Measurements from ENCODE around the gene CNPY1.

Gene CNPY1

GRCh38 chr7:155512246-155512887 is 34.0 kb downstream of the CNPY1 start:
- TF ChIP-seq CTCF (conservative IDR thresholded peaks at IDR 0.05; ENCODE audit: low read length), result no peak
- DNase-seq (ENCODE audit: low read depth), result no peak
- no peak overlapping the region for H3K4me3 ChIP-seq (ENCODE audit: low read length)

GRCh38 chr7:155511702-155511996 is 34.7 kb downstream of the CNPY1 start:
- TF ChIP-seq CTCF (conservative IDR thresholded peaks at IDR 0.05; ENCODE audit: low read length), result no peak
- H3K4me3 ChIP-seq (ENCODE audit: low read length), result no peak overlapping the region
- DNase-seq (ENCODE audit: low read depth), result no peak

DNA sequence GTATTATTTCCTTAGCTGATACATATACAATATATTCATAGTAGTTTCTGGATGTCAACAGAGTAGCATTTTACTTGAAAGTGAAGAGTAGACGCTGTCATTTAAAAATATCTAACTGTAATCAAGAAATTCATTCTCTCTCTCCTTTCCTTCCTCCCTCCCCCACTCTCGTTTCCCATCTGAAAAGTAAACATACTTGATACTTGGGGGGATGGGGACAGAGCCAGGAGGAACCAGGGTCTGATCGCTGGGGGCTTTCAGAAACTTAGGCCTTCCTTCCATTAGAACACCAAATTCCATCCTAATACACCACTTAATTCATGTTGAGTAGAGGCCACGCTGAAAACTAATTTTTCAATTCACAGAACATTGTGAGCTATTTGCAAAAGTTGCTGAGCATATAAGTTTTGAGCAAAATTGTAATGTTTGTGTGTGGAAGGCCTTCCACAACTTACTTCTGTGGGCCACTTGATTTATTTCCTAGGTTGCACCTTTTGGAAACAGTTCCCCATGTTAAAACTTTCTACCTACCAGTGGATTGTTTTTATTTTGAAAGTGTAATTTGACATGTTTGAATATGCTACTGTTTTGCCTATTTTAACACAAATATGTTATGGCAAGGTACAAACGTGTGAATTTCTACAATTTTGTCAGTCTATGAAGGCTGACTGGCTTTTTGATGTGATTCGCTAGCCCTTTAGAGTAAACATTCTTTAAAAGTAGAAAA is 35.2 kb downstream of the CNPY1 start:
- no peak overlapping the region for H3K4me3 ChIP-seq (ENCODE audit: low read length)
- no peak for DNase-seq (ENCODE audit: low read depth)
- no peak for TF ChIP-seq CTCF (conservative IDR thresholded peaks at IDR 0.05; ENCODE audit: low read length)

GRCh38 chr7:155509725-155510551 is 36.4 kb downstream of the CNPY1 start:
- no peak for TF ChIP-seq CTCF (conservative IDR thresholded peaks at IDR 0.05; ENCODE audit: low read length)
- DNase-seq (ENCODE audit: low read depth), result no peak
- no peak overlapping the region for H3K4me3 ChIP-seq (ENCODE audit: low read length)

DNA sequence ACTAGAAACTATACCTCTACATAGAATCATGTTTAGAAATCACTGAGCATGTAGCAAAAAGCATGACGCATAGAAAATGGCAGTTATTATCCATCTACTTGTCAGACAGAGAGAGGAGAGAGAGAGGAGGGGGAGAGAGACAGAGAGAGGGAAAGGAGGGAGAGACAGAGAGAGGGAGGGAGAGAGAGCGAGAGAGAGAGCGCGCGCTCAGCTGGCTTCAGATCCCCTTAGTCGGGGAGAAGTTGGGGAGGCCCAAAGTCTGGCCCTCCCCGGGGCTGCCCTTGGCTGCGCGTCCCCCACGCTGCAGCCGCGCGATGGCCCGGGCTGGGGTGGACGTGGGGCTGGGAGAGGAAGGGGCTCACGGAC is 37.0 kb downstream of the CNPY1 start:
- H3K4me3 ChIP-seq (ENCODE audit: low read length), result no peak overlapping the region
- DNase-seq (ENCODE audit: low read depth), result no peak
- no peak for TF ChIP-seq CTCF (conservative IDR thresholded peaks at IDR 0.05; ENCODE audit: low read length)

GRCh38 chr7:155508376-155509358 is 37.7 kb downstream of the CNPY1 start:
- no peak overlapping the region for H3K4me3 ChIP-seq (ENCODE audit: low read length)
- no peak for DNase-seq (ENCODE audit: low read depth)
- no peak for TF ChIP-seq CTCF (conservative IDR thresholded peaks at IDR 0.05; ENCODE audit: low read length)

Measured in AG10803 (cell line).